Stimulated activated CD4-positive, alpha-beta T cell treated with anti-CD3 and anti-CD28 coated beads, Interleukin-12 subunit alpha, Interleukin-12 subunit beta, amount 100 ng/mL, for 24 hours (primary cell): ENCODE results near the gene BYSL.

Source experiments
- DNase-seq, 2 experiments: peaks; one replicate each; pipeline ENCODE4 v3.0.0-alpha.2; 2020; ENCODE audit warnings: low read depth in 2 of 2

The BYSL gene

DNA sequence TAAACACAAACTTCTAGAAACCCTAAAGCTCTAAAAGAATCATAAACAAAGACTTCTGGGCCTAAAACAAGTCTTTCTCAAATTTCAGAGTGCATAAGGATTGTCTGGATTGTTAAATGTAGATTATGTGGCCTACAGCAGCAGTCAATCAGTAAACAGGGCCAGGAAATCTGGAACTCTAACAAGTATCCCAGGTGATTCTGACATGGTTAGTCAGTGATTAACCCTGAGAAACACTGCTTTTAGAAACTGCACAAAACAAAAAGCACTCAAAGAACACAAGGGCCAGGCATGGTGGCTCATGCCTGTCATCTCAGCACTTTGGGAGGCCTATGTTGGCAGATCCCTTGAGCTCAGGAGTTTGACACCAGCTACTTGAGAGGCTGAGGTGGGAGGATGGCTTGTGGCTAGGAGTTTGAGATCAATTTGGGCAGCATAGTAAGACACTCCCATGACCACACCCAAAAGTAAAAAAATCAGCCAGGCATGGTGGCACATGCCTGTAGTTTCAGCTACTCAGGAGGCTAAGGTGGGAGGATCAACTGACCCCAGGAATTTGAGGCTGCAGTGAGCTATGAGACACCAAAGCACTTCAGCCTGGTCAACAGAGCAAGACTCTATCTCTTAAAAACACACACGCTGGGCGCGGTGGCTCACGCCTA is 6.3 kb upstream of the BYSL start:
- no peak for DNase-seq

DNA sequence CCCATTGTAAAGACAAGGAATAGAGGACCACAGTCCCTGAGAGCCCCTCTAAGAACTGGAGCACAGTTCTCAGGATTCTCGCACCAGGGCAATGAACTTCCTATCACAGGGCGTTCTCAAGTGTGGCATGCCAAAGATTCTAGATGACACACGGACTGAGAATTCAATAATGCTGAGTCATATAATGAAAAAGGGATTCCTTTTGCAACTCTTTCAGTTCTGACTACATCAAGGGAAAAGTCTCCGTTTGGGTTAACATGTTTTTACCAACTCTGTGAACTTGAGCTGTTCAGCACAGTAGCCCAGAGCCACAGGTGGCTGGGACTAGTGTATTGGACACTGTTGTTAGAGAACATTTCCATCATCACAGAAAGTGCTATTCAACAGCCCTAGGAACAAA is 3.8 kb upstream of the BYSL start:
- DNase-seq: no peak

DNA sequence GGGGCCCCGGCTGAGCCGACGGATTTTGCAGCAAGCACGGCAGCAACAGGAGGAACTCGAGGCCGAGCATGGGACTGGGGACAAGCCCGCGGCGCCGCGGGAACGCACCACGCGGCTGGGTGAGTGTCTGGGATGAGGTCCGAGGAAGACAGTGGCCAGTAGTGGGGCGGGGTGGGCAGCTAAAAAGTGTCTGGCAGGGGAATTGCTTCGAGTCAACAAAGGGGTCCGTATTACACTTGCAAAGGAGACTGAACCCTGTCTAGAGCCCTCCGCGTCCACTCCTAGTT is 356 bp downstream of the BYSL start:
- no peak for DNase-seq

DNA sequence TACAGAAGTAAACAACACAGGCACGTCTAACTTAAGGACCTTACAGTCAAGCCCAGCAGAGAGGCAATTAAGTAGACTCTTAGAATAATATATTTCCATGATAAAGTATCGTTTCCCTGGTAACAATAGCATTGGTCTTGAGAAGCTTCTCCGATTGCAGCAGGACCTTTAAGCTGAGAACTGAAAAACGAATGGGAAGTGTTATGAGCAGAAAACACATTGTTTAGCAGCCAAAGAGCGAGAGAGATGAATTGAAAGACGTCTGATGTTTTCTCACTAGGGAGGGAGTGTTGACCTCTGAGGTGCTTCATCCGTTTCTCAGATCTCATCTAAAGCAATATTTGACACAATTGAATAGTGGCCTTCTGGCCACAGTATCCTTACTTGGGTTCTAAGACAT is 855 bp downstream of the BYSL start:
- no peak for DNase-seq

DNA sequence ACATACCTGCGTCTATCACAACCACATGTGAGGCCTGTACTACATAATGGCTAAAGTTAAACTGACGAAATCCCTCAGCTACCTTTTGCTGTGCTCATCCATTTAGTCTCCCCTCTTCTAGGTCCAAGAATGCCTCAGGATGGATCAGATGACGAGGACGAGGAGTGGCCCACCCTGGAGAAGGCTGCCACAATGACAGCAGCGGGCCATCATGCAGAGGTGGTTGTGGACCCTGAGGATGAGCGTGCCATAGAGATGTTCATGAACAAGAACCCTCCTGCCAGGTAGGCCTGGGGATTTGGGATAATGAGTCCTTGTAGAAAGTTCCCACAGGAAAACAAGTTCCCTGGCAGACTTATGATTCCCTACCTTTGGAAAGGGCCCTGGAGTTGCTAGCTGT is 6.0 kb downstream of the BYSL start:
- DNase-seq: no peak

DNA sequence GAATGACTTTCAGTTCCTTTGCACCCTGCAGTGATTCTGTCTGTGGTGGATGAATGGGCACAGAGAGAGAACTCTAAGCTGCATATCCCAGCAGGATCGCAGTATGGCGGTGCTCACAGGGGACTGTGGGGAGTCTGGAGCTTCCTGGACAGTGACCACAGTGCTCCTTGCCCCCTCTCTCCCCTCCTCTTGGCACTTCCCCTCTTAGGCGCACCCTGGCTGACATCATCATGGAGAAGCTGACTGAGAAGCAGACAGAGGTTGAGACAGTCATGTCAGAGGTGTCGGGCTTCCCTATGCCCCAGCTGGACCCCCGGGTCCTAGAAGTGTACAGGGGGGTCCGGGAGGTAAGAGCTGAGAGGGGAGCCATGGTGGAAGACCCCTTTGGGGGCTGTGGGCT is 8.6 kb downstream of the BYSL start:
- DNase-seq: no peak

DNA sequence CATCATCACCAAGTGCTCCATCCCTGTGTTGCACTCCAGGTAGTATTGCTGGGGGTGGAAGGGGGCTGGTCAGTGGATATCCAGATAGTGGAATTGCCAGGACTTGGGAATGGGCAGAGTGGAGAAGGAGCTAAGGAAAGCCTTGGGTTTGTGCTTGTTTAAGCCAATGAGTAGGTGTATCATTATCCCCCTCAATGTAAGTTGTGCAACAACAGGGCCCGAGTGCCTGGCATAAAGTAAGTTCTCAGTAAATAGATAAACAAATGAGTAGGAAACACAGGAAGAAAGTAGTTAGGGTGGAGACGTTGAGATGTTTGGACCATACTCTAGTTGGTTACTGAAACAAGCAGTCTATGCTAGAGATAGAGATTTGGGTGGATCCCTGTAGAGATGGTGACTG is 10.5 kb downstream of the BYSL start:
- DNase-seq: no peak

DNA sequence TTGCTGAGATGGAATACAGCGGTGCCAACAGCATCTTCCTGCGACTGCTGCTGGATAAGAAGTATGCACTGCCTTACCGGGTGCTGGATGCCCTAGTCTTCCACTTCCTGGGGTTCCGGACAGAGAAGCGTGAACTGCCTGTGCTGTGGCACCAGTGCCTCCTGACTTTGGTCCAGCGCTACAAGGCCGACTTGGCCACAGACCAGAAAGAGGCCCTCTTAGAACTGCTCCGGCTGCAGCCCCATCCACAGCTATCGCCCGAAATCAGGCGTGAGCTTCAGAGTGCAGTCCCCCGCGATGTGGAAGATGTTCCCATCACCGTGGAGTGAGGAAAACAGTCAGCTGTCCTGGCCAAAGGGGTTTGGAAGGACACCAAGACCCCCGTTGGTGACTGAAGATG is 11.1 kb downstream of the BYSL start:
- no peak for DNase-seq

DNA sequence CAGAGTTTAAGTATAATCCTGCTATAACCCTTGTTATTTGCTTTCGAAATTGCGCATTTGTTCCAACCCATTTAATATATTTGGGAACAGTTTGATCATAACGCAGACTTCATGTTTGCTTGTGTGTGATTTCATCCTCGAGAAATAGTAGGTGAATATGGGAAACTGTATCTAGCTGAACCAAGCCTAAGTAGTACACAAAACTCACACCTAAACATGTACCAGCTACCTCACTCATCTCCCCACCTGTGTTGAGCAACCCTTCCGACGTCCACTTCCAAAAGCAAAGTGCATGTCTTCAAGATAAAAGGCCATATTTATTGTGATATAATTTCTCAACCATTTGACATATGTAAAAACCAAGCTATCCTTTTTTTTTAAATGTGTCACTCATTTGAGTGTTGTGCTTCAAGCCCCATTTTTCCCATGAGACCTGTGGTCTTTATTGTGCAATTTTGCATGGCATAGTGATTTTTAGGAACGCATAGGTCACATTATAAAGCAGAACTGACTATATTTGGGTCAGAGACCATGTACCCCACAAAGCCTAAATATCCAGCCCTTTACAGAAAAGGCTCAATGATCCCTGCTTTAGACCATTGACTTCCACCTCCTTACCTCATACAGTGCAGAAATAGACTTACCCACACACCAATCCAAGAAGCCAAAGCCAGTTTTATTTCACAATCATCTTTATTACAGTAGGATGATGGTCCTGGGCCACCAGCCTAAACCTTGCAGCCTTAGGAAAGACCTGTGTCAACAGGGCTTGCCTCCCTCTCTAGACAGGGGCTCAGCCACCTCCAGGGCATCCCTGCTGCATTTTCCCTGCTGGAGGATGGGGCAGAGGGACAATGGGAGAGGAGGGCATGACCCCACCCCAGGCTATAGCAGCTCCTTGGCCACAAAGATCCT is 13.2 kb downstream of the BYSL start:
- DNase-seq: no peak

DNA sequence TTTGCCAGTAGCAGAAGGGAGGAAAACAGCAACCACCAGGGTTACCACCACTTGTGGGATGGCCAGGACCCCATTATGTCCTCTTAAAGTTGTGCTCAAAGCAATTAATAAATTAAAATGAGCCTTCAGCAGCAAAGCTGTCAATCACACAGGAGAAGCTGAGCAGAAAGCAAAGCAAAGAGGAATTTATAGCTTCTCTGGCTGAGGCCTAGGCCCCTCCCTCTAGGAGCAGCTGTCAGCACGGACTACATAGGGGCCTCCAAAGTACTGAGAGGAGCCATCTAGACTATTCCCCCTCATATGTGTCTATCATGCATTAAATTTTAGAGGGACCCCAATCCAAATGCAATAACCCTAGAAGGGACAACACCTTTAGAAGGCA is 13.9 kb downstream of the BYSL start:
- no peak for DNase-seq

DNA sequence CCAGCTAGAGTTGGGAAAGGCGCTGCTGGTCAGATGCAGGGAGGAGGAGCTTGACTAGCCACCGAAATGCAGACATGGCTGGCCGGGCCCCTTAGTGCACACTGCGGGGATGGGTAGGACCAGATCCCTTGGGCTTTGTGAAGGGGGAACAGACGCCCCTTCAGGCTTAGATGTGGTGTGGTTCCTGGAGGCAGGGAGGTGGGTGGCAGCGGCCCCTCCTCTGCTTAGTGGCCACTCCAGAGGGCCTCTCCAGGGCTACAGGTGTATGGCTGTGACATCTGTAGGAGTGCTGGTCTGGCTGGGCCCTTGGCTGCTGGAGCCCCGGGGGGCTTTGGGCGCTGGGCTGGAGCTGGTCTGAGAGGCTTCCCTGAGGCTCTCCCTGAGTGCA is 14.4 kb downstream of the BYSL start:
- no peak for DNase-seq

DNA sequence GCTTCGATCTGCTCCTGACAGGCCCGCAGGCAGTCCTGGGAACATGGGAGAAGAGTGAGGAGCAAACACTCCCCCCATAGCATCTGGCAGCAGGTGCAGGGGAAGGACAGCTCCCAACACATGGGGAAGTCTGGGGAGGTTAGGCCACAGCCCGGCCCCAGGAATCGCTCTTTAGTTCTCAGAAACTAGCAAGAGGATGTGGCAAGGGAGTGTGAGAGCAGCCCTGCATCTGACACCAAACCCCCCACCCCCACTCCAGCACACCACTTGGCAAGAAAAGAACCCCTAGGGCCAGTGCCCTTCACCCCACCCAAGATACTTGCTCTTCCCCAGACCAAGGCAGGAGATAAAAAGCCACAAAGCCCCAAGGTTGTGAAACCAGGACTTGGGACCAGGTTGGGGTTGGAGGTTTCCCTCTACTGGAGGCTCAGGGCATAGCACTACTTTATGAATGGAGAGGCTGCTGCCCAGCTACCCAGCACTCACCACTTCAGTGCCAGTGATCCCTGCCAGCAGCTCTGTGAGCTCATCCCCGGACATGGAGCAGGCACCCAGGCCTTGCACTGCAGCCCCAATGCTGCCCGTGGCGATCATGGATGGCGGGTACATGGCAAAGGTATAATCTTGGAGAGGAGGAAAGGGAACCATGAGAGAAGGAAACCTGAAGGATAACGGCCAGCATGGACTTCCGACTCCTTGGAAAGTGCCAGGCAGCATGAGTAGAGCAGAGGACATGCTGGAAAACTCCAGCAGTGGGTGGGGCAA is 15.0 kb downstream of the BYSL start:
- peak in 1 of 2 experiments; percentile 62 for DNase-seq

DNA sequence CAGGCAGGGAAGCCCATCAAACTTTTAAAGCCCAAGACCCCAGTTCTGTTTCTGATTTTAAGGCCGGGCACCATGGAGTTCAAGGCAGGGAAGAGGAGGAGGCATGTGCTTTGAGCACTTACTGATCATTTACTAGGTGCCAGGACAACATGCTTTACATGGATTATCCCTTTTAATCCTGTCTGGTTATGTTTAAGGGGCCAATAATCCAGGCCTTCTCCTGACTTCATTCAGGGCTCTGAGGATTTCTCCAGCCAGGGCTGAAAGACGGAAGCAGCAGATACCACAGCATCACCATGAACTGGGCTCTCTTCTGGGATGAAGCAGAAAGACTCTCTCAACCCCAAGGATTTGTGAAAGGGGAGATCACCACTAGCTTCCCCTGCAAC is 16.2 kb downstream of the BYSL start:
- no peak for DNase-seq

DNA sequence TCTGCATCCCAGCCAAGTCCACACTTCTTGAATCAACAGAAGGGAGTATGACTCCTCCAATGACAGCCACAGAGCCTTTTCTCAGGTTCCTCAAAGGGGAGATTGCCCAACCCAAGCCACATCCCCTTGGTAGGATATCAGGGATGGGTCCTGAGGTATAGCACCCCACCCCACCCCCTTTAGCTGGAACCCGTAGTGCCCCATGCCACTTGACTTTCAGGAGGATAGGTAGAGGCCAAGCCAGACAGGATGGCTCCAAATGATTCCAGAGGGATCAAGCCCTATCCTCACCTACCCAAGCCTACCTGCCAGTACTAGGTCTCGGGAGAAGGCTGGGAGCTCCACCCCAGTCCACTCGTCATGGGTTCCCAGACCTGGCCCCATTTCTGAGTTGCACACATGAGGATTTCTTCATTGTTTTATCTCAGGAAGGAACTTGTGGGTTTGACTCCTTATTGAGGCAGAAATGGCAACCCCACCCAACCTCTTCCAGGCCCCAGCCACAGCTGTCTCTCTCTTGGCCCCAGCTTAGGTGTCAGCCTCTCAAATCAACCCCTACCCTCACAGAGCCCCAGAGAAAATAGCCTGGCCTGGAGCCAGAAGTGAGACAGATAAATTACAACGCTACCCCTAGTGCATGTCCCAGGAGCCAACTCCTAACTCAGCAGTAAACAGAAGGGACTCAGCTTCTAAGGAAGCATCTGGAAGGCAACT is 16.7 kb downstream of the BYSL start:
- no peak for DNase-seq

DNA sequence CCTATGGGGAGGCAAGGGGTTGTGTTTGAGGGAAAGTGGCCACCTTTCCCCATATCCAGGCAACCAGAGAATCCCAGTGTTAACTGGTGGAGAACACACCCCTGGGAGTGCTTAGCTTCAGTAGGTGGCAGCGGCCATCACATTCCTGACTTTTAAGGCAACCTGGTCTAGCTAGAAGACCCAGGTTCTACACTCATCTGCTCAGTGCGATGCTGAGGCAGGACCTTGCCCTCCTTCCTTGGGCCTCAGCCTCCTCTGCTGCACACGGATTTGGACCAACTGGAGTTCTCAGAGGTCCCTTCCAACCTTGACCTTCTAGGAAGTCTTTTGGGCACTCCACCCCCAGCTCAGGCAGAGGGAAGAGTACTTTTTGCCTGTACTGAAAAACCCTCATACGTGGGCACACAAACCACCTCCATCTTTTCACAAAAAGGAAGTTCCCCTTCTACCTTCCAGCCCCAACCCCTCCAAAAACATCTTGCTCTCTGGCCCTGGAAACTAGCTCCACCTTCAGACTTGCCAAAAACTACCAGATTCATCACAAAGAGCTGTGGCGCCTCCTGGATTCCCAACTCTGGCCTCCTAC is 17.4 kb downstream of the BYSL start:
- no peak for DNase-seq

DNA sequence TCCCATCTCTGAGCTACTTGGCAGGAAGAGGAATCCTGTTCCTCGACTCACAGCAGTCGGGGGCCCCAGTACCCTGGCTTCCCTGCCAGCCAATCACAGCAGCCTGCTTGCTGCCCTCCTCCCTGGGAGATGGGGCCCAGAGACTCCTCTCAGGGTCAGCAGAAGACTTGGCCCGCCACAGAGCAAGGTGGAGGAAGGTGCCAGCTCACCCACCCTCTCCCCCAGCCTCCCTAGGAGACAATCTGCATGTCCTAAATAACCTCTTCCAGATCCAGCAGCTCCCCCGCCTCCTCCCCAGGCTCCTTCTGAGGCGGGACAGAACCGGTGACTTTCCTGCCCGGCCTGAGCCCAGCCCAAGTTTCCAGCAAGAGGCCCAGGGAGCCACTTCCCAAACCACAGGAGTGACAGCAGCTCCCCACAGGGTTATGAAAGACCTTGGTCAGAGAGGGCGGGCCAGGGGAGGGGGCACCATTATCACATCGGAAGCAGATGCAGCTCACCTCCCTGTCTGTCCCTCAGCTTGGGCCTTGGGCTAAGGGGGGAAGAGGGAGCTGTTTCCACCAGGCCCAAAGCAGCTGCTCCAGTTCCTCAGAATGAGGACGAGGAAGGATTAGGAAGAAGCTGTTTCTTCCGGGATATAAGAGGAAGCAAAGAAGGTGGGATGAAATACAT is 18.0 kb downstream of the BYSL start:
- peak in 1 of 2 experiments; percentile 61 for DNase-seq

DNA sequence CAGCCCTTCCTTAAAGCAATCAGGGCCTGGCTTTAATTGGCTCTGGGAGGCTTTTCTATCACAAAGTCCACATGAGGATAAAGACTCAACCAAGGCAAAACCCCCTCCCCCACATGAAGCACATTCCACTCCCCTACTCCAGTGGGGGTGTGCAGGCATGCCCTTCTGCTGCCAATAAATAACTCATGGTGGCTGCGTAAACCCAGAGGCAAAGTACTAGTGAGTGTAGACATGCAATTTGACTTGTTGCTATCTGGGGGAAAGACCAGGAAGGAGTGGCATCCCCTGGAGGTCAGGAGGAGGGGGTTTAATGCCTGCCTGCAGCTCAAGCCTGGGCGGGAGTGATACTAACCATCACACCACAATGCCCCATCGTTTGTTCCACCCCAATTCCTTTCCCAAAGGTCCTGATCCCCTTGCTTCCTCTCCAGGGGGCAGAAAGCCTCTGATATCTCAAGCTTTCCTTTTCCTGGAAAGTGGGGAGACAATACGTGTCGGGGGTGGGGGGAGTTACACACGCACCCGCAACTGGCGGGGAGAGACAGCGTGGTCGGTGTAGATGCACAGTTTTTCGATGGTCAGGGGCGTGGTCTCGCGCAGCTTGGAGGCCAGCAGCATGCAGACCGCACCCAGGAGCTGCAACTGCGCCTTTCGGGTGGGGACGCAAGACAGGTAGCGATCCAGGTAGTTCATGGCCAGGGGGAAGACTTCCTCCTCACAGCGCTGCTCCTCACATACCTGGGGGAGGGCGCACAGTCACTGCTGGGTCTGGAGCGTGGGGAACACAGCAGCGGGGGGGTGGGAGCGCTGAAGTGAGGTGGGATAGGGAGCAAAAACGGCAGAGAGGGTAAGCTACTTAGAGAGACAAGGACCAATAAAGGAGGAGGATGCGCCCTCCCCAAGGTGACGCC is 18.8 kb downstream of the BYSL start:
- peak in 1 of 2 experiments; percentile 54 for DNase-seq

DNA sequence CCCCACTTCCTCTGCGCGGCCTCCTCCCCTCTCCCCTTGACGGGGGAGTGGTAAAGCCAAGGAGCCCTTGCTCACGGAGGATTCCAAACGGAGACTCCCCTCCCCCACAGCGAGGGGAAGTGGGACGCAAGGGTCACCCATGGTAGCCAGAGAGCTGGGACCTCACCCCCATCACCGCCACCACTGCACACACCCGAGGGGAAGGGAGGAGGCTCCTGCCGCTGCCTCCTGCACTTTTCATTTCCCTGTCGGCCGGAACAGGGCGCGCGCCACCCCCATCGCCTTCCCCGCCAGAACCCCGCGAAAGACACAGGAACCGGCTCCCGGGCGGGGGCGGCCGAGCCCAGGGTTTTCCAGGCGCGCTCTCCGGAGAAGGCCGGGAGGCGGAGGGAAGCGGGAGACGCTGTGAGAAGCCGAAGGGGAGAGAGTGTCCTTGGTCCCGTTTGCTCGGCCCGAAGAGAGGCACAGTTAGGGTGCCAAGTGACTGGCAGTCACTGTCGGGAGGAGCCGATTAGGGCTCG is 19.5 kb downstream of the BYSL start:
- peak in 1 of 2 experiments; percentile 51 for DNase-seq

DNA sequence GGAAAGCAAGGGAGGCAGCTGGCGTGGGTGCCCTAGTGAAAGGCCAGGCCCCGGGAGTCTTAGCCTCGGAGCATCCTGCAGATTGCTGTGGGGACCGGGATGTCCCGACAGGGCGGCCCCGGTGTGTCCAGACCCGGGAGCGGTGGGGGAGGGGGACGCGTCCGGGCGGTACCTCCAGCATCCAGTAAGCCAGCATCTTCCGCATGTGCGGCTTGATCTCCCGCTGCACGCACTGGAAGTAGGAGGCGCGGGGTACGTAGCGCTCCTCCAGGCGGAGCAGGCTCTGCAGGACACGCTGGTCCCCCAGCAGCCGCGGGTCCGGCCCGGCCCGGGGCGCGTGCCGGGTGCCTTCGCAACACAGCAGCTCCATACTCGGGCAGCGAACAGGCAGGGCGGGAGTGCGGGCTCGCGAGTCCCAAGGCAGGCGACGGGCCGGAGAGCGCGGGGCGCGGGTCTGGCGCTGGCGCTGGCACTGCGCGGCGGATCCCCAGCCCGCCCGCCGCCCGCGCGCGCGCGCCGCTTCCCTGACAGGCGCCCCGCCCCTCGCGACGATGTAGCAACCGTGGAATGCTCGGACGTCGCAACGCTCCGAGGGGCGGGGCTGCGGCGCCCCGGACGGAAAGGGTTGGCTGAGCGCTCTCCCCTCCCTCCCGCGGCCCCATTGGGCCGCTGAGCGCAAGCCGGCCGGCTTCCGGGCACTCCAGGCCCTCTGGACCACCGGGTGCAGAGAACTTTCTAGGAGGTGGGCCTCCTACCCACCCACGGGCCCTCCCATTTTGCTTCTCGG is 20.2 kb downstream of the BYSL start, which contains the start of gene CCND3:
Gene CCND3, minus strand, starts transcription at position 529 of the 787 bp plus-strand sequence. Its CDS starts 159 bp downstream, at position 370.
- DNase-seq: peak; percentile 79 to 94
